Activated CD8-positive, alpha-beta memory T cell treated with anti-CD3 and anti-CD28 coated beads for 36 hours (primary cell): Measurements from ENCODE around the gene NFYC. TPM values are rescaled to one million over a fixed set of nuclear protein-coding genes. Genes with fewer than 3 reads are reported as not detected.

Experiments
- CTCF ChIA-PET: fragments of 350-600 bp; sonication (Branson Sonifier 250); formaldehyde crosslinking; loops from one replicate; lab custom pipeline; 2021; ENCODE audit warnings: antibody characterized with exemption; lab: Charles Lee
- POLR2A ChIA-PET: fragments of 350-600 bp; sonication (Branson Sonifier 250); formaldehyde crosslinking; loops from one replicate; lab custom pipeline; 2021; ENCODE audit warnings: antibody characterized with exemption; lab: Charles Lee
- total RNA-seq, 2 experiments: library from RNA; stranded (reverse); gene quantifications; one replicate each; pipeline ENCODE4 v1.2.3, GENCODE V29; 2021

NFYC gene
- 10 to 100 TPM; 56.5 to 67.9 TPM for total RNA-seq

DNA sequence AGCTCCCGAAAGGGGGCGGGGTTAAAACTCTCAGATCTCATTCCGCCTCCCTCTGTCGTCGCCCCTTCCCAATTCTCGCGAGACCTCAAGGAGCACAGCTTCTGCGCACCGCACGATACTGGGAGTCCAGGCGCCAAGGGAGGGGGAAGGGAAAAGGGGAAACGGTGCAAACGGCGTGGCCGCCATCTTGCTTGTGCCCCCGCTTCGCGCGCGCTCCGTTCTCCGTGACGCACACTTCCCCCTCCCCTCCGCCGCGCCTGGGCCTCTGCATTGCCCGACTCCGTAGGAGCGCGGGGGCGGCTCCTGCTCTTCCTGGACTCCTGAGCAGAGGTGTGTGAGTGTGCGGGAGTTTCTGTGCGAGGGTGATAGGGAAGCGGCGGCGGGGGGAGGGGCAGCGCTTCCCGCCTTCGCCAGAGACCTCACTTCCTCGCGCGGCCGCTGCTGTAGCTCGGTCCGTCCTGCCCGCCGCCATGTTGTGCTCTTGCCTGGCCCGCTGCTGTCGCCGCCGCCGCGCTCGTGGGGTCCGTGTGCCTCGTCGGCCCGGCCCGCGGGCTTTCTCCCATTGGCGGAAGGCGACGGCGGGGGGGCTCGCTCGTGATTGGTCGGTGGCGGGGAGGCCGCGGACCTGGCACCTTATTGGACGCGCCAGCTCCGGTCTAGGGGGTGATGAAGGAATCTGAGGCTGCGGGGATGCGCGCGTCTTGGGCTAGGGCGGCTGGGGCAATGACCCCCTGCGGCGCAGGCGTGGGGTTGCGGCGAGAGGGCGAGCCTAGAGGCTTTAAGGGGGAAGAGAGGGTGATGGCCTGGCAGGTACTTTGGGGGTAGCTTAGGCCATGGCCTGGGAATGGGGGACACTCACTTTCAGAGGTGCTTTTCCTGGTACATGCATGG is at the start of gene NFYC:
Gene NFYC (plus strand): TSS at position 167 of the 891 bp plus-strand sequence. CDS start 47,140 bp downstream, outside the sequence.
- ChIA-PET CTCF (interaction anchor here (0.5 to 2.2 kb wide), 11 partner anchors 13 to 291 kb away, joined by 3 to 7 read pairs (median 3); no protein-coding TSS in a partner anchor), POLR2A (interaction anchor here (0.6 to 1.6 kb wide), 15 partner anchors 8 to 306 kb away, joined by 3 to 8 read pairs (median 4); partner anchors contain the start of genes CTPS1 and ZFP69B)

DNA sequence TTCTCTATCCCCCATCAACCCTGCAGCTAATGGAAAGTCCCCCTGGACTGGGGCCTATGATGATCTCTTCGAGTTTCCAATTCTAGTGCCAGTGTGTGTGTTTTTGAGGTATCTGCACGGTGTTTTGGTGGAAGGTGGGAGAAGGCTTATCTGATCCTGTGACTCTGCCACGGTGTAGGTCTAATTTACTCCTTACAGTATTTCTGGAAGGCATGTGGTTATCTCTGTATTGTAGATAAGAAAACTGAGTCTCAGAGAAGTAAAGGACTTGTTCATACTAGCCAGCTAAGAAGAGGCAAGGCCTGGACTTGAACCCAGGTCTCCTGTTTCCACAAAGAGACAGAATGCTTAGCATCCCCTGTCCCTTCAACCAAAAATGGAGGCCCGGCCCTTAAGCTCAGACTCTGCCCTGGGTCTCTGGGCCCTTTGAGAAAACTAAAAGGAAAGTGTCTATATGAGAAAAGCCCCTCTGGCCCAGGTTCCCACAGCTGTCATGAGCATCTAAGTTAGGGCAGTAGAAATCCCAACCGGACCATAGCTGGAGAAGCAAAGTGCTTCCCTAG is 46.3 kb upstream of the NFYC start:
- CTCF ChIA-PET, result interaction anchor here (0.8 kb wide), 1 partner anchor 12 kb away, joined by 4 read pairs; no protein-coding TSS in a partner anchor
- POLR2A ChIA-PET, result interaction anchor here (1.2 kb wide), 1 partner anchor 47 kb away, joined by 3 read pairs; no protein-coding TSS in a partner anchor

DNA sequence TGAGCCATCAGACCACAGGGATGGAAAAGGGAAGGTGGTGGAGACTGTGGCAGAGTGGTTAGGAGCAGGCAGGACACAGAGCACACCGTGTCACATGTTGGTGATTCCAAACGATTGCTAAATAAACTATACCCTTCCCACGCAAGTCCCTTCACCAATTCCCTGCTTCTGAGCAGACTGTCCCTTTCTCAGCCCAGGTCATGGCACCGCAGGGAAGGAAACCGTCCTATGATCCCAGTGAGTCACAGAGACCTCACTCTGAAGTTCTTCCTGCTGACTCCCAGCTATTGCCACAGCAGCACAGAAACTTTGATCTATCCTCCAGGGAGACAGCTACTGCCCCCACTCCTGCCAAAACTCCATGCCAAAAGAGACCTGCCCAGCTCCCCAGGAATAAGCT is 45.2 kb upstream of the NFYC start:
- POLR2A ChIA-PET, result no interaction called here
- CTCF ChIA-PET, result interaction anchor here (1.5 to 1.9 kb wide), 2 partner anchors 16 to 20 kb away, joined by 5 read pairs; no protein-coding TSS in a partner anchor

DNA sequence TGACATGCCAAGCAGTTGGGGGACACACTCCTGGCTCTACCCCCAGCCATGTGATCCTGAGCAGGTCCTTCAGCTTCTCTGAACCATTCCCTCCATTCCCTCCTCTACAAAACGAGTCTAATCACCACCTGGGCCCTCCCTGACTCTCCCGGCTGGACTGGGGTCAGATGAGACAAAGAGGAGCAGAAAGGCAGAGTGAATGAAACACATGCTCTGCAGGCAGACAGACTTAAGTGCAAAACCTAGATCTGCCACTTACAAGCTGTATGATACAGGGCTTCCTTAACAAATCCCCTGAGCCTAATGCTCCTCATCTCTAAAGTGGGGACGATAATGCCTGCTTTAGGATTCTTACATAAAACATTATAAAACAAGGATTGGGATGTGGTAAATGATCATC is 43.3 kb upstream of the NFYC start:
- CTCF ChIA-PET, result no interaction called here

DNA sequence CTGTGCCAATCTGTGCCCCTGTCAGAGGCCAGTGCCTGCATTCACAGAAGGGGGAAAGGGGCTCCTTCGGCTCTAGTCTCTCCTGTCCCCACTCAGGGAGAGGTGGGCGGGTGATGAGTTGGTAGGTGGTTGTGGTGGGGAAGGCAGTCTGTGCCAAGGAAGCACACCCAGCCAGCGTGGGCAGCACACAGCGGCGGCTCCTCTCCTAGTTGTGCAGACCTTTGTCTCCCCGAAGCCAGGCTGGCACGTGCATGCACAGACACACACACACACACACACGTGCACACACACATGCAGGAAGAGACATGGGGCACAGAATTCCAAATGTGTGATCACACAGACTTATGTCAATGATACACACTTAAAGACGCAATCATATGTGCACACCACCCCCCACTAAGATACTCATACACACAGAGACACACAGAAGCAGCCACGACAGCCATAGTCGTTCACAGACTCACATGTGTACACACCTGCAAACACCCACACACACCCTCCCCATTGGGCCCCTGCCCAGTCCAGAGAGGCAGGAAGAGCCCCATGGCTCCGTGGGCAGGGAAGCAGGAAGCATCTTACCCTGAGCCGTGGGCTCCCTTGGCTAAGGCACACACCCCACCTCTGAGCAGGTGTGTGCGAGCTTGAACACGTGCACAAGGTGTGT is 42.4 kb upstream of the NFYC start:
- ChIA-PET CTCF (no interaction called here), POLR2A (no interaction called here)

More for the DNA sequence above, 43.3 kb upstream of the NFYC start:
- POLR2A ChIA-PET, result no interaction called here

DNA sequence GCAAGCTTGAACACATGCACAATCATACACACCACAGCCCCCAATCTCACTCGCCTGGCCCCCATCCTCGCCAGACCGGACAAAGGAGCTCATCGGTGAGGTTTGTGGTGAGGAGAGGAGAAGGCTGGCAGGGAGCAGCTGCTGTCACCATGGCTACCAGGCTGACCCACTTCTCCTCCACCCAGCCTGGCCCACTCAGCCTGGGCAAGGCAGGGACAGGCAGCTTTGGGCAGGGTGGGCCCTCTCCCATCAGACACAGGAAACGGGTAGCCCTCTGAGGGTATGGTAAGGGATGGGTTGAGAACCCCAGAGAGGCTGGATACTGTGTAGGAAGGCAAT is 41.9 kb upstream of the NFYC start:
- CTCF ChIA-PET, result no interaction called here
- POLR2A ChIA-PET, result no interaction called here

DNA sequence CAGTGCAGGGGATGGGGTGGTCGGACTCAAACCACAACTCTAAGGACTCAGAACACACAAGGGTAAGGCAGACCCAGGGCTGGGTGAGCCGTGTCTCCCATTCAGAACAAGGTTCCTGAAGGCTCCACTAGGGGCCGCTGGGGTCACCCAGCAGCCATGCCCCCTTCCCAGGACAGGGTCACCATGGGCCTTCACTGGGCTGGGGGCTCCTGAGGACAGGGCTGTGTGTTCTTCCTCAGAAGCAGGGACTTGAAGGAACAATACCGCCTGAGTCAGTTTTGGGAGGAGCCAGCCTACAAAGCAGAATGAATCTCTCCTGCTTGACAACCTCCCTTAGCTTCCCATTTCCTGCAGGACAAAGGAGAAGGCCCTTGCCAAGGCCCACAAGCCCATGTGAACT is 41.4 kb upstream of the NFYC start:
- POLR2A ChIA-PET, result no interaction called here
- CTCF ChIA-PET, result no interaction called here

DNA sequence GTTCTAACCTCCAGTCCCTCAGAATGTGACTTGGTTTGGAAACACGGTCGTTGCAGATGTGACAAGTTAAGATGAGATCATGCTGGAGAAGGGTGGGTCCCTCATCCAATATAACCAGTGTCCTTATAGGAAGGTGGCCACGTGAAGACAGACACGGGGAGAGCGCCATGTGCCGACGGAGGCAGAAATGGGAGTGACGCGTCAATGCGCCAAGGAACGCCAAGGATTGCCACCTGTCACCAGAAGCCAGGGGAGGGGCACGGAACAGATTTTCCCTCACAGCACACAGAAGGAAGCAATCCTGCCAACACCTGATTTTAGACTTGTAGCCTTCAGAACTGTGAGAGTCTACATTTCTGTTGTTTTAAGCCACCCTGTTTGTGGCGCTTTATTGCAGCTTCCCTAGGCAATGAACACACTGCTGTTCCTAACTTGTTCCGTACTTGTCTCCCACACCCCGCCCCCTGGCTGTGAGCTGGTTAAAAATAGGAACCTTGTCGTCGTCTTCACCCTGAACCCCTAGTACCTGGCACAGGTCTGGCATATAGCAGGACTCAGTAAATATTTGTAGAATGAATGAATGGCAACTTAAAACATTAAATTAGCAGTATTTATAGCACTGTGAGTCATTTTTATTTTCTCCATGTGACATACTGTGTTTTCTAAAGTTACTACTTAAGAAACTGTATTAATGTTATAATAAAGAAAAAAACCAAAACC is 40.2 kb upstream of the NFYC start:
- POLR2A ChIA-PET, result no interaction called here
- CTCF ChIA-PET, result no interaction called here

DNA sequence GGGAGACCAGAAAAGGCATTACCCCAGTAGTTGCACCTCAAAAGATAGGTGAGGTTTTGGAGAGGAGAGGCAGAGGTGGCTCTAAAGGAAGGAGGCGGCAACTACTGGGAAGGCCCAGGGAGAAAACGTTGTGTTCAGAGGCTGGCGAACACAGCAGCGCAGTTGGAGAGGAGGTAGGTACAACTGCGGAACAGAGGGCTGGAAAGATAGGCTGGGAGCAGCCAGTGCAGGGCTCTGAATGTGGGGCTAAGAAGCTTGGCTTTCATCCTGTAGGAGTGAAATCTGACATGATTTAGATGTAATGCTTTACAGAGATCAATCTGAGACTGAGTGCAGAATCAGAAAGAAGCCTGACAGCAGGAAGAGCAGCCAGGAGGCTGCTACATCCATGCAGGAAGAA is 39.0 kb upstream of the NFYC start:
- CTCF ChIA-PET, result no interaction called here
- POLR2A ChIA-PET, result no interaction called here

DNA sequence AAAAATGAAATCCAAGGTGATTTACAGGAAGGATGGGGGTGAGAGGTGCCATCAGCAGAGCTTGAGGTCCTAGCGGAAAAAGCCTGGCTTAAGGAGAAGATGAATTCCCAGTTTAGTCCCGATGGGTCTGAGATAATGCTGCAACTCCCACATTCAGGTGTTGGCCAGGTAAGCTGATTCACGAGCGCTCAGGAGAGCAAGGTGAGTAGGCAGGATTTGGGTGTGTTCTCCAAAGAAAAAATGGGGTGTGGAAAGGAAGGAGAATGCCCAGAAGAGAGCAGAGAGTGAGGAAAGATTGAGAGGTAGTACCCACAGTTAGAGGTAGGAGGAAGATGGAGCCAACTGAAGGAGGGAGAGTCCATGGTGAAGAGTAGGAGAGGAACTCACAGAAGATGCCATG is 38.5 kb upstream of the NFYC start:
- POLR2A ChIA-PET, result no interaction called here
- CTCF ChIA-PET, result no interaction called here

DNA sequence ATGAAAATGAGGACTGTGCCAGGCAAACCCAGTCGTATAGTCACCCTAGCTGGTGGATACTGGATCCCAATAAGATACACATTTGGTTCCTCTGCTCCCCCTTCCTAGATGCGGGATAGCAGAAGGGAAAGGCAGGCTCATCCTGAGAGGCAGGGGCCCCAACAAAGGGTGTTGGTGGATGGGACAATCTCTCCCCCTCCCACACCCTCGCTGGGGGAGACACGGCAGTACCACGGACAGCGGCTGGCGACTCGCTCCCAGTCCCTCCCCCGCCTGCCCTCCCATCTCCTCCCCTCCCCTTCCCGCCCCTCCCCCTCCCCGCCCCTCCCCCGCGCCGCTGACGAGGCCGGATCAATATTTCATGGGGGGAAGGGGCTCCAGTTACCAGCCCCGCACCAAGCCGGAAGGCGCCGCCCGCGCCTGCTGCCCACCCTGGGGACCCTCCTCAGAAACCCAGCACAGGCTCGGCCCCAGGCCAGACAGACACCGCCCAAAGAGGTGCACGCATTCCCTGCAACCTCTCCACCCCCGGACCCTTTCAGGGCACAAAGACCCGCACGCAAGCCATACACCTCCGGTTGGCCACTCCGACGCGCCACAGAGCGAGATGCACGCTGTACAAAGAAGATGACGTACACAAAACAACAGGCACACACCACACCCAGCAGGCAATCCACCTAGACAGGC is 37.5 kb upstream of the NFYC start:
- POLR2A ChIA-PET, result no interaction called here
- CTCF ChIA-PET, result no interaction called here

DNA sequence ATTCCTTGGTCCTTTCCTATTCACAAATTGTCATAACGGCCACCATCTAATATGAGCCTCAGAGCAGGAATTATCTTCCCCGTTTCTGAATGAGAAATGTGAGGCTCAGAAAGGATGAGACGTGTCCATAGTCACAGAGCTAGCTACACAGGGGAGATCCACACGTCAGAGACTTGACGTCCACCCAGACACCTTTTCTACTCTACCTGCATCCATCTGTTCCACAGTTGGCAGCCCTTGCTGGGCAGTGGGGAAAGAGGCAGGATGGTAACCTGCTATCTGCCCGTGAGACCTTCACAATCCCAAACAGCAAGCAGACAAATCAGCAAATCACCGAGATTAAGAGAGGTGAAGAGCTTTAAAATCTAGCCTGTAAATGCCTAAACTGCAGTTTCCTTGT is 34.5 kb upstream of the NFYC start:
- POLR2A ChIA-PET, result no interaction called here
- CTCF ChIA-PET, result interaction anchor here (0.6 to 0.7 kb wide), 2 partner anchors 12 to 1545 kb away, joined by 3 to 4 read pairs; no protein-coding TSS in a partner anchor

DNA sequence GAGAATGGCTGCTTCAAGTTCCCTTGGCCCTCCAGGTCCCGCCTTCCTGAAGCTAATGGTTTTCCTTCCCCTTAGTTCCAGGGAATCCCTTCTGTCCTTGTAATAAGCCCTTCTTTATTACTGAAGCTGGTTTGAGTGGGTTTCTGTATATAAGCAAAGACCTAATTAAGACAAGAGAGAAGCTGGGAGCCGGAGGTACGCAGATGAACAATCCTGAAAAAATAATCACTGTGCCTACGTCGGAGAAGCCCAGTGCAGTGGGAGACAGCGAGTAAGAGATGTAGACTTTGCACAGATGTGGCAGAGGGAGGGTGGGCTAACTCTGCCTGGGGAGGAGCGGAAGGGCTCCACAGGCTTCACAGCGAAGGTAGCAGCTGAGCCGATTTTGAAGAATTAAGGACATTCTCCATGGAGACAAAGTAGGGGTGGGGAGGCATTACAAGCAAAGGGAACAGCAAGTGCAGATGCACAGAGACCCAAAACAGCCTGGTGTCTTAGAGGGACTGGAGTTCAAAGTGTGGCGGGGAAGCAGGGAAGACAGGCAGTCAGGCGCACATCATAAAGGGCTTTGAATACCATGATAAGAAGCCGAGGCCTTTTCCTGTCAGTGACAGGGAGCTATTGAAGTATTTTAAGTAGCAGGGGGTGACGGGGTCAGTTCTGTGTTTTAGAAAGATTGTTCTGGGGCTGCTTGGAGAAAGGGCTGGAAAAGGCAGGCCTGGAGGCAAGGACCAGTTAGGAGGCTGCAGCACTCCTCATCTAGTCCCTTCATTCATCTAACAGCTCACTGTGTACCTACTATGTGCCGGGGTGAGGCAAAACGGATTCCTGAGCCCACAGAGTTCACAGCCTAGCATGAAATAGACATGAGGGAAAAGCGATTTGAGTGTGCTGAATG is 32.5 kb upstream of the NFYC start:
- ChIA-PET CTCF (interaction anchor here (0.7 to 1.5 kb wide), 2 partner anchors 10 to 192 kb away, joined by 3 read pairs; no protein-coding TSS in a partner anchor), POLR2A (no interaction called here)

DNA sequence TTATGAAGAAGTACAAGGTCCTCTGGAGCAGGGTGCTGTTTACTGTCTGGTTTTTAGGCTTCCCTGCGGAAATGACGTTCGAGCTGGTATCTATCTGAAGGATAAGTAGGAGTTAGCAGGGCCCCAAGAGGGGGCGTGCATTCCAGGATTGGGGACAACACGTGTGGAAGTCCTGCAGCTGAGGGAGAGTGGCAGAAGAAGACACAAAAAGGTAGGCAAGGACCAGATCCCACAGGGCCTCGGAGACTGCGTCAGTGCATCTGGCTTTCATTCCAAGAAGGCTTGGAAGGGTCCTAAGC is 31.9 kb upstream of the NFYC start:
- ChIA-PET CTCF (interaction anchor here (0.5 to 1.5 kb wide), 3 partner anchors 10 to 63 kb away, joined by 3 read pairs; no protein-coding TSS in a partner anchor), POLR2A (no interaction called here)

DNA sequence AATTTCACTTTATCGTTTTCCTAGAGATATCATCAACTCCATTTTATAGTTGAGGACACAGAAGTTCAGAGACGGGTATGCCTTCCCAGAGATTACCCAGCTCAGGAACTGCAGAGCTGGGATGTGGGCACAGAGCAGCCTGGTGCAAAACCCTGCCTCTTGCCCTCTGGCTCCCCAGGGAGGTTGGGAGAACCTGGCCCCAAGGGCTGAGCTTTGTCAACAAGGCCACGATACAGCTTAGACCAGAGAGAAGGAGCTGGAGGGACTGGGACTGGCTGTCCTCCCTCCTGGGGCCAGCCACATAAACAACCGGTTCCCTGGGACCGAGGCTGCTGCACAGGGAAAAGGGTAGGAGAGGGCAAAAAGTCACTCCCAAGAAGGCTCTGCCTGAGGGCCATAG is 29.8 kb upstream of the NFYC start:
- ChIA-PET CTCF (no interaction called here), POLR2A (no interaction called here)

DNA sequence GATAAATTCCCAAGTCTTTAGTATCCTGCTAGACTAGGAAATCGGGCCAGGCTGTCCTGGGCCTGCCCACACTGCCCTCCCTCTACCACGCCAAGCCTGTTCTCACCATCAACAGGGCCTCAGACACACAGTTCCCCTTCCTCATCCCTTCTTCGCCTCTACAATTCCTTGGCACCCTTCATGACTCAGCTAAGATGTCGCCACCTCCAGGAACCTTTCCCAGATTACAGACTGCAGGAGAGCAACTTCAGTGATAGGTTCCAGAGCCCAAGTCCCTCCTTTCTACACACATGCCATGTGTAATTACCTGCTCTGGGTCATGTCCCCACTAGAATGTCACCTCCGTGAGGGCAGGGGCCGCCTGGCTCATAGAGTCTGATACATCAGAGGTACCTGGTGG is 29.4 kb upstream of the NFYC start:
- POLR2A ChIA-PET, result no interaction called here

DNA sequence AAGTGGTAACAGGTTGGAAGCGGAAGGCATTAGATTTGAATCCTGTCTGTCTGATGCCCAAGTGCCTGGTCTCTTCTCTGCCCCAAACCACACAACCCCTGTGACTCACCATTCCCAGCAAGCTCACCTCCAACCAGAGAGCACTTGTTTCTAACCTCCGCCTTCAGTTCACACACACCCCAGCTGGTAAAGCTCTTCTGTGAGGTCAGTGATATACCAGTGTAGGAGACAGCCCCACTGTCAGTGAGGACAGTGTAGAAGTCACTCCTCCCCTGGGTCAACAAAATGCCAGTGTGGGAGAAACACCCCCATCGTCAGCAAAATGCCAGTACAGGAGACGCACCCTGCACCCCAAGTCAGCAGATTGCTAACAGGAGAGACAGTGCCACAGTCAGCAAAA is 28.6 kb upstream of the NFYC start:
- ChIA-PET CTCF (interaction anchor here (0.9 to 1.1 kb wide), 2 partner anchors 30 to 50 kb away, joined by 3 to 4 read pairs; no protein-coding TSS in a partner anchor), POLR2A (no interaction called here)

More for the DNA sequence above, 29.4 kb upstream of the NFYC start:
- CTCF ChIA-PET, result interaction anchor here (1.1 kb wide), 1 partner anchor 30 kb away, joined by 3 read pairs; no protein-coding TSS in a partner anchor
